ENCODE data around the gene PTTG1IP. TPM values are rescaled to one million over a fixed set of nuclear protein-coding genes. Genes with fewer than 3 reads are reported as not detected.
A peak's percentile ranks its signal among the peaks of the same experiment; 100 is the strongest.

PTTG1IP gene
- total and polyA plus RNA-seq, 2 of the 13 experiments (the other 11 are each of a cell fraction or from before 2014, with no cell fraction given), result 161 to 700 TPM

DNA sequence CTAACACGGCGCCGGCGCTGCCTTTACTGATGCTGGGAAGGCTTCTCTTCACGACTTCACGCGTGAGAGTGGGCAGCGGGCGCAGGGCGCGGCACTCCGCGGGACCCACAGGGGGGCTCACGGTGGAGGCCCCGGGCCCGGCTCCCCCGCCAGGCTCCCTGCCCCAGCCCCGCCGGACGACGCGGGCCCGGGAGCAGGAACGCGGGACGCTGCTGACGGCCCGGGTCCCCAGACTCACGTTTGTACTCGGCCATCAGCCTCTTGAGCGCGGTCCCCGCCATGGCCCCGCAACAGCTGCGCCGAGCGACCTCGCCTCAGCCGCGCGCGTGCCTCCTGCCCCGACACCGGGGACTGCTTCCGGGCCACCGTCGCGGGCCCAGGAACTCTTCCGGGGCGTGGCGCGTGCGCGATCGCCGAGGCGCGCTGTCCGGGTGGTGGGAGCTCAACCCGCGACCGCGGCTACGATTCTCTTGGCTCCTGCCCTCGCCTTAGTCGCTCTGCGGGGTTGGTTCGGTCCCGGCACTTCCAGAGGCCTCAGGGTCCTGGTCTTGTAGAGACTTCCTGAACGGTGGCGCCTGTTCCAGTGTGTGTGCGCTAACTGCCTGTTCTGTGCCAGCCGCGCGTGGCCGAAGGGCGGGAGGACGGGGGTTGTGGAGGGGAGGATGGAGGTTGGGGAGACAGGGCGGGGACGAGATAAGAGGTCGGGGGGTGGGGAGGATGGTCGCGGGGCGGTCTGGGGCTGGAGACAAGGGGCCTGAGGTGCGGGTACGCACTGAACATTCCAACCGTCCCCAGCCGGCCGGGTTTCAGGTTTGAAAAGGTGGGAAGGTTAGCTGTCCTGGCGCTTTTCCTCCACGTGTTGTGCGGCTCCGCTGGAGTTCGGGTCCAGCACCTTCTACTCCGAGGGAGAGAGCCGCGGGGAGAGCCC, 71.8 kb downstream of the PTTG1IP start, which contains the start of gene UBE2G2 (continued):
- TF ChIP-seq, protein P1, sequence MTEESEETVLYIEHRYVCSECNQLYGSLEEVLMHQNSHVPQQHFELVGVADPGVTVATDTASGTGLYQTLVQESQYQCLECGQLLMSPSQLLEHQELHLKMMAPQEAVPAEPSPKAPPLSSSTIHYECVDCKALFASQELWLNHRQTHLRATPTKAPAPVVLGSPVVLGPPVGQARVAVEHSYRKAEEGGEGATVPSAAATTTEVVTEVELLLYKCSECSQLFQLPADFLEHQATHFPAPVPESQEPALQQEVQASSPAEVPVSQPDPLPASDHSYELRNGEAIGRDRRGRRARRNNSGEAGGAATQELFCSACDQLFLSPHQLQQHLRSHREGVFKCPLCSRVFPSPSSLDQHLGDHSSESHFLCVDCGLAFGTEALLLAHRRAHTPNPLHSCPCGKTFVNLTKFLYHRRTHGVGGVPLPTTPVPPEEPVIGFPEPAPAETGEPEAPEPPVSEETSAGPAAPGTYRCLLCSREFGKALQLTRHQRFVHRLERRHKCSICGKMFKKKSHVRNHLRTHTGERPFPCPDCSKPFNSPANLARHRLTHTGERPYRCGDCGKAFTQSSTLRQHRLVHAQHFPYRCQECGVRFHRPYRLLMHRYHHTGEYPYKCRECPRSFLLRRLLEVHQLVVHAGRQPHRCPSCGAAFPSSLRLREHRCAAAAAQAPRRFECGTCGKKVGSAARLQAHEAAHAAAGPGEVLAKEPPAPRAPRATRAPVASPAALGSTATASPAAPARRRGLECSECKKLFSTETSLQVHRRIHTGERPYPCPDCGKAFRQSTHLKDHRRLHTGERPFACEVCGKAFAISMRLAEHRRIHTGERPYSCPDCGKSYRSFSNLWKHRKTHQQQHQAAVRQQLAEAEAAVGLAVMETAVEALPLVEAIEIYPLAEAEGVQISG (CRISPR knock-in tag; IDR thresholded peaks at IDR 0.05), result peak; percentile 87
- TF ChIP-seq CBX5 (CRISPR knock-in tag; IDR thresholded peaks at IDR 0.05; ENCODE audit: borderline replicate concordance) (no peak; the same call in 1 of the 2 replicates), ZSCAN20 (CRISPR knock-in tag; IDR thresholded peaks at IDR 0.05; ENCODE audit: borderline replicate concordance) (no peak), SIN3A (IDR thresholded peaks at IDR 0.05; ENCODE audit: borderline replicate concordance, low read depth, low read length) (peak; percentile 95; the same call in 1 of the 2 replicates), ZNF792 (CRISPR knock-in tag; IDR thresholded peaks at IDR 0.05) (peak; percentile 84), SUZ12 (IDR thresholded peaks at IDR 0.05; ENCODE audit: low read depth, low read length) (no peak), ZFAT (CRISPR knock-in tag; conservative IDR thresholded peaks at IDR 0.05) (no peak), ZBTB7A (CRISPR knock-in tag; IDR thresholded peaks at IDR 0.05) (no peak), NPAS2 (CRISPR knock-in tag; IDR thresholded peaks at IDR 0.05; ENCODE audit: borderline replicate concordance) (no peak), HNRNPK (IDR thresholded peaks at IDR 0.05; ENCODE audit: low read depth, low read length, poor library complexity, severe bottlenecking) (peak; percentile 98), SP2 (CRISPR knock-in tag; IDR thresholded peaks at IDR 0.05) (peak; percentile 65), PHF20 (CRISPR knock-in tag; IDR thresholded peaks at IDR 0.05) (peak; percentile 86), MED1 (CRISPR knock-in tag; IDR thresholded peaks at IDR 0.05) (peak; percentile 44; the same call in 1 of the 2 replicates), RAD21 (CRISPR knock-in tag; IDR thresholded peaks at IDR 0.05) (peak; percentile 58), ZNF670 (CRISPR knock-in tag; IDR thresholded peaks at IDR 0.05; ENCODE audit: borderline replicate concordance) (peak; percentile 68; the same call in 1 of the 2 replicates), ZNF496 (CRISPR knock-in tag; IDR thresholded peaks at IDR 0.05; ENCODE audit: insufficient replicate concordance) (no peak), MXD4 (CRISPR knock-in tag; IDR thresholded peaks at IDR 0.05) (peak; percentile 98)
- TF ChIP-seq, protein P2, sequence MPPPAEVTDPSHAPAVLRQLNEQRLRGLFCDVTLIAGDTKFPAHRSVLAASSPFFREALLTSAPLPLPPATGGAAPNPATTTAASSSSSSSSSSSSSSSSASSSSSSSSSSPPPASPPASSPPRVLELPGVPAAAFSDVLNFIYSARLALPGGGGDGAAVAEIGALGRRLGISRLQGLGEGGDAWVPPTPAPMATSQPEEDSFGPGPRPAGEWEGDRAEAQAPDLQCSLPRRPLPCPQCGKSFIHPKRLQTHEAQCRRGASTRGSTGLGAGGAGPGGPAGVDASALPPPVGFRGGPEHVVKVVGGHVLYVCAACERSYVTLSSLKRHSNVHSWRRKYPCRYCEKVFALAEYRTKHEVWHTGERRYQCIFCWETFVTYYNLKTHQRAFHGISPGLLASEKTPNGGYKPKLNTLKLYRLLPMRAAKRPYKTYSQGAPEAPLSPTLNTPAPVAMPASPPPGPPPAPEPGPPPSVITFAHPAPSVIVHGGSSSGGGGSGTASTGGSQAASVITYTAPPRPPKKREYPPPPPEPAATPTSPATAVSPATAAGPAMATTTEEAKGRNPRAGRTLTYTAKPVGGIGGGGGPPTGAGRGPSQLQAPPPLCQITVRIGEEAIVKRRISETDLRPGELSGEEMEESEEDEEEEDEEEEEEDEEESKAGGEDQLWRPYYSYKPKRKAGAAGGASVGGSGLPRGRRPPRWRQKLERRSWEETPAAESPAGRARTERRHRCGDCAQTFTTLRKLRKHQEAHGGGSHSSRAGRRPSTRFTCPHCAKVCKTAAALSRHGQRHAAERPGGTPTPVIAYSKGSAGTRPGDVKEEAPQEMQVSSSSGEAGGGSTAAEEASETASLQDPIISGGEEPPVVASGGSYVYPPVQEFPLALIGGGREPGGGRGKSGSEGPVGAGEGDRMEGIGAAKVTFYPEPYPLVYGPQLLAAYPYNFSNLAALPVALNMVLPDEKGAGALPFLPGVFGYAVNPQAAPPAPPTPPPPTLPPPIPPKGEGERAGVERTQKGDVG (CRISPR knock-in tag; IDR thresholded peaks at IDR 0.05; ENCODE audit: borderline replicate concordance), result no peak
- TF ChIP-seq, protein P3, sequence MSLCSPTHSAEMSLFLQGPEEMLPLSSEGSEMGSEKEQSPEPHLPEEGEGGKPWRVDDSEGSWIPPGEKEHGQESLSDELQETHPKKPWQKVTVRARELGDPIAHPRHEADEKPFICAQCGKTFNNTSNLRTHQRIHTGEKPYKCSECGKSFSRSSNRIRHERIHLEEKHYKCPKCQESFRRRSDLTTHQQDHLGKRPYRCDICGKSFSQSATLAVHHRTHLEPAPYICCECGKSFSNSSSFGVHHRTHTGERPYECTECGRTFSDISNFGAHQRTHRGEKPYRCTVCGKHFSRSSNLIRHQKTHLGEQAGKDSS (CRISPR knock-in tag; IDR thresholded peaks at IDR 0.05; ENCODE audit: borderline replicate concordance, low read depth), result no peak
- TF ChIP-seq, protein P4, sequence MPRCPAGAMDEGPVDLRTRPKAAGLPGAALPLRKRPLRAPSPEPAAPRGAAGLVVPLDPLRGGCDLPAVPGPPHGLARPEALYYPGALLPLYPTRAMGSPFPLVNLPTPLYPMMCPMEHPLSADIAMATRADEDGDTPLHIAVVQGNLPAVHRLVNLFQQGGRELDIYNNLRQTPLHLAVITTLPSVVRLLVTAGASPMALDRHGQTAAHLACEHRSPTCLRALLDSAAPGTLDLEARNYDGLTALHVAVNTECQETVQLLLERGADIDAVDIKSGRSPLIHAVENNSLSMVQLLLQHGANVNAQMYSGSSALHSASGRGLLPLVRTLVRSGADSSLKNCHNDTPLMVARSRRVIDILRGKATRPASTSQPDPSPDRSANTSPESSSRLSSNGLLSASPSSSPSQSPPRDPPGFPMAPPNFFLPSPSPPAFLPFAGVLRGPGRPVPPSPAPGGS (CRISPR knock-in tag; IDR thresholded peaks at IDR 0.05), result peak; percentile 82

All from HepG2 (cell line).